Measurements from ENCODE around the gene ZNF750.

The ZNF750 gene

DNA sequence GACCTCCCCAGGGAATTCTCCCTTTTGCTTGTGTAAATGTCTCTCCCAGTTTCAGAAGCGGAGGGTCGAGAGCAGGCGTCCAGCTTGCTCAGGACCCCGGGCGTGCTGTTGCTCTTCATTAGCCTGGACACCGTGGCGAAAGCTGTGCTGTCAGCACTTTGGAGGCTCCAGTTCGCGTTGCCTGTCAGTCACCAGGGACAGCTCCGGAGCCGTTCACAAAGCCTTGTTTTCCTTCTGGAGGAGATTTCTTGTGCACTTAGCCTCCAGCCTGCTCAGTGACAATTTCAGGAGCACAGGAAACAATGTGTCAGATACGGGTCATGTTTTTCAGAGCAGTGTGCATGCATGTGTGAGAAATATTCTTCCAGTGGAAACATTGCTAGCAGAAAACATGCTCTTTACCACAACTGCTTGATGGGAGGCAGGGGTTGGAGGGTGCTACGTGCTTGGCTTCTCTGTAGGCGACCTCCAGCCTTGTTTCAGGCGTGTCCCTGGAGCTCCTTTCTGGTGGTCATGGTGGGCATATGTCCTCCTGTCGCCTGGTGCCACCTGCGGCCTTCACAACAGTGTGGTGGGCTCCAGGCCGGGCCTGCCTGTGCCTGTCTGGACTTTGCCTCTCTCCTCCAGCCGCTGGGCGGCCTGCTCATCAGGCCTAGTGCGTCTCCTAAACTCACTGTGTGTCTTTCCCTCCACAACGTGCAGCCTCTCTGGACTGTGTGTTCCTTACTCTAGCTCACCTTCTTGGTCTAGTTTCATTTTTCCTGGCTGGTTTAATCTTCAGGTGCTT, 29.0 kb downstream of the ZNF750 start:
- no peak for DNase-seq

DNA sequence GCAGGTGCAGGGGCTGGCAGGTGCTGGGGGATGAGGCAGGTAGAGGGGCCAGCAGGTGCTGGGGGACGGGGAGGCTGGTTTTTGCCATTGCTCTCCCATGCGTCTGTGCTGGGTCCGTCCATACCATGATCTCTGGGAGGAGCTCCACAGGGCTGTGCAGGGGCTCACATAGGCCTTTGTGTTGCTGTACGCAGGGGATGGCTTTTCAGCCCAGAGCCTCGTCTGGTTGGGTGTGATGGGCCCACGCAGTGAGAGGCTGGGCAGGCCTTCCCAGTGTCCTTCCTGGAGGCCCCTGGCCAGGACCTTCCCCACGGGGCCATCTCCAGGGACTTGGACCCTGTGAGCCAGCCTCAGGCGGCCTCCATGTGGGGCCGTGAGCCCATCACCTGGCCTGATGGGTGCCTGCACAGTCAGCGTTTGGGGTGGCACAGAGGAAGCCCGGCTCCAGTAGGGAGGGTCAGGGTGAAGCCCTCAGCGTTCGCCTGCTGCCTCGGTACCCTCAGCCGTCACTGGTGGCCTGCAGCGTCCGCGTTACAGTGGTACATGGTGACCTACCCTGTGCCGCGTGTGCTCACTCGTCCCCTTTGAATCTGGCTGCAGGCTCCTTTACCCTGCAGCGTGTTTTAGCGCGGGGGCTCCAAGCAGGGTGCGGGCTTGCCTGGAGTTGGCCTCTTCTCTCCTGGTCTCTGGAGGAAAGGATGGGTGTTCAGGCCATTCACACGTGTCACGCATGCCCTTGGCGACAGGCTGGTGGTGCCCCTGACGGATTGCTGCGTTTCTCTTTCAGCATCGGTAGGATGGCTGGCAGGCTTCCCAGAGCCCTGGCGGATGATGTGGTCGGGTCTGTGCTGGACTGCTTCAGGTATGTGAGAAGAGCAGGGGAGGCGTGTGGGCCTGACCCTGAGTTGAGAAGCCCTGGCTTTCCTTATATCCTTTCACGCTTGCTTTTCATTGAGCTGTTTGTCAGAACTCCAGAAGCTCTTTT, 30.6 kb downstream of the ZNF750 start:
- DNase-seq = no peak

DNA sequence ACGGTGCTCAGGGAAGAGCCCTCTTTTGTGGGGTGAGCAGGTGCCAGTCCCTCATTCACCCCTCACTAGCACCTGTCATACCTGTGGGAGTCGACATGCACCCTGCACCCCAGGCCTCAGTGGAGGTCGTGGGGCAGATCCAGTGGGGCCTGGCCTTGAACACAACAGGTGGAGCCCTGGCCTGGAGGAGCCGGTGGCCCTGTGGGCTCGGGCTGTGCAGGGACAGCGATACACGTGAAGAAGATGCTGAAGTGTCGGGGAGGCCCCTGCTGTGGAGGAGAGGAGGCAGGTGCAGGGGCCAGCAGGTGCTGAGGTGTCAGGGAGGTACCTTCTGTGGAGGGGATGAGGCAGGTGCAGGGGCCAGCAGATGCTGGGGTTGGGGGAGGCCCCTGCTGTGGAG, 31.8 kb downstream of the ZNF750 start:
- DNase-seq = no peak

DNA sequence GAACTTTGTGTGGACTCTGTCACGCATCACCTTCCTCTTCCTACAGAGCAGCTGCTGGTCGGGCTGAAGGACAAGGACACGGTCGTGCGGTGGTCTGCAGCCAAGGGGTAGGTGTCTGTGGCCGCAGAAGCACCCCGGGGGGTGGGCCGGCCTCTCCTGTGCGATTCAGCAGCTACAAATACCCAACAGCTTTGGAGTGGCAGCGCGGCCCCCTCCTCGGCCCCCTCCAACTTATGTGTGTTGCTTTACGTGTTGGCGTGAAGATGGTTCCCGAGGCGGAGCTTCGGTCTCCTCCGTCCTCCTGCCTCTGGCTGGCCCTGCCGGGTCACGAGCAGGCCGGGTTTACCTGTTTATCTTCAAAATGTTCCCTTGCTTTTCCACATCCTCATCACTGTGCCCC, 32.3 kb downstream of the ZNF750 start:
- no peak for DNase-seq

DNA sequence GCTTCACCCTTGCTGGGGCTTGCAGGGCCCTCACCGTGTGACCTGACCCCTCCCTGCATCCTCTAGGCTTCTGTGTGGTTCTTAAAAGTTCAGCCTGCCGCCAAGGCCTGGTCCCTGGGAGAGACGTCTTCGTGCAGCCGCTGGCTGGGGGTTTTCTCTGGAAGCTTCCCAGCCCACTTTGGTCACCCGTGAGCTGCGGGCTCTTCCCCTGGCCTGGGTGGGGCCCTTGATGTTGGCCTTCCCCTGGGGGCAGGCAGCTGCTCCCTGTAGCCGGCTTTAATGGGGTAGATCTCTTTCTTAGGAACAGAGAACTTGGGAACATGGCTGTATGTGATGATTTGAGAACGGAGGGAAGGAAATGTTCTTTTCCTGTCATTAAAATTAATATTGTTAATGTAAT, 32.7 kb downstream of the ZNF750 start:
- no peak for DNase-seq

DNA sequence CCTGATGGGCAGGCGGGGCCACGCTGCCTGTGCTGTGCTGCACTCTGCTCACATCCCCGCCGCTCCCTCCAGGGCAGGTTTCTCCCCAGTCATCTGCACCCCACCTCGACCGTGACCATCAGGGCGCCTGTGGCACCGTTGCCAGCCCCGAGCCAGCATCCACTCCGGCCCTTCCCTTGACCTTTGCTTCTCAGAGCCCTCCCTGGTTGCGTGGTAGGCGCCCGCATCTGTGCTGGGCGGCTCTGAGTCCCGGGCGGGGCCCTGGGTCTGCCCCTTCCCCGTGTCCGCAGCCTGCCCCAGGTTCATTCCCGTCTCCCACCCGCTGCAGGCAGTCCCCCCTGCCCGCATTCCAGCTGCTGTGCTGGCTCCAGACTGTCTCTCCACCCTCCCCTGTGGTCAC, 33.2 kb downstream of the ZNF750 start:
- no peak for DNase-seq

DNA sequence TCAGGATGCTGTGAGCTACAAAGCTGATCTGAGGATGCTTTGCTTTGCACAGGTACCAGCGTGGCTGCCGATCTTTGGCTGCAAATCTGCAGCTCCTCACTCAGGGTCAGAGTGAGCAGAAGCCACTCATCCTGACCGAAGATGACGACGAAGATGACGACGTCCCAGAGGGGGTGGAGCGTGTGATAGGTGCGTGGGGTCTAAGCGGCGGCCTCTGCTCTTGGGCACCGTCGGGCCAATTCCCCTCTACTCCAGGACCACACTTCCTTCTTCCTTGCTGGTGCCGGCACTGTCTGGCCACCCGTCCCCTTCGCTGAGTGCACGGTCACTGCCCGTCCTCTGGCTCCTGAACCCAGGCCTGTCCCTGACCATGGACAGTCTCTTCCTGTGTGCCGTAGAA, 34.0 kb downstream of the ZNF750 start:
- DNase-seq = no peak

DNA sequence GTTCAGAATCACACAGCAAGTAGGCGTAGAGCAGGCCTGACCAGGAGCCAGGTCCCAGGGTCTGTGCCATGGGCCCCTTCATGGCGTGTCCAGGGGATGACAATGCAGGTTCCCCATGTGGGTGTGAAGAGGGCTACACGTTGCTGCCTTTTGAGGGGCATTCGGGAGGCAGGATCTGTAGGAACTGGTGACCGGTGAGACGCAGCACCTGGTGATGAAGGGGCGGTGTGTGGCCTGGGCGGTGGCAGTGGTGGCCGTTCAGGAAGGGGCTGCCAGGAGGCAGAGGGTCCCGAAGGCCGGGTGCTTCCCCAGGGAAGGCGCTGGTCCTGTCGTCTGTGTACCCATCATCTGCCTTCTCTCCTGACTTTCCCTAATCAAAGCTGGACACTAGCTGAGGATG, 34.6 kb downstream of the ZNF750 start:
- DNase-seq = no peak

DNA sequence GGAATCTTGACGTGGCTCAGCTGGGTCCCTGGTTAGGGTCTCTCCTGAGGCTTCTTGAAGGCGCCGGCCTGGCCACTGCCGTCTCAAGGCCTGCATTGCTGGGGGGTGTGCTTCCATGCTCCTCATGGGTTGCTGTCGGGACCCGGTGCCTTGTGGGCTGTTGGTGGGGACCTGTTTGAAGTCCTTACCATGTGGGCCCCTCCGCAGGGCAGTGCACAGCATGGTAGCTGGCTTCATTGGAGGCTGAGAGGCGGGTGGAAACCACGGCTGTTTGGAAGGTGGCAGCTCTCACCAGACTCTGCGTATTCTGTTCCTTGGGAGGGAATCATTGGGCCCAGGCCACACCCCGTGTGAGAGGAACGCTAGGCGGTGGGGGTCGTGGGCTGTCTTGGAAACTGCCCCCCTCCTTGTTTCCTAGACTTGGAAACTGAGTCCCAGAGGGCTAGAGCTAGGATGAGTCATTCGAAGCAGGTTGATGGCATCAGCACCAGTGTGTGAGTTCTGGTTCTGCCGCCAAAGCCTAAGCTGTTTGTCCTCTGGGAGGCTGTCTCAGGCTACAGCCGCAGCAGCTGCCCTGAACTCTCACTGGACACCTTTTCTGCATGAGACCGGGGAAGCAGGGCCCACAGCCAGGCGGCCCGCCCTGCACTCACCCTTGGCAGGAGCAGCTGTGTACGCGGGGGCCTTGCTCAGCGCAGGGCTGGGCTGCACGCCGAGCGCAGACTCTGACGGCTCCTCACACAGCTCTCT, 35.2 kb downstream of the ZNF750 start:
- DNase-seq = no peak

DNA sequence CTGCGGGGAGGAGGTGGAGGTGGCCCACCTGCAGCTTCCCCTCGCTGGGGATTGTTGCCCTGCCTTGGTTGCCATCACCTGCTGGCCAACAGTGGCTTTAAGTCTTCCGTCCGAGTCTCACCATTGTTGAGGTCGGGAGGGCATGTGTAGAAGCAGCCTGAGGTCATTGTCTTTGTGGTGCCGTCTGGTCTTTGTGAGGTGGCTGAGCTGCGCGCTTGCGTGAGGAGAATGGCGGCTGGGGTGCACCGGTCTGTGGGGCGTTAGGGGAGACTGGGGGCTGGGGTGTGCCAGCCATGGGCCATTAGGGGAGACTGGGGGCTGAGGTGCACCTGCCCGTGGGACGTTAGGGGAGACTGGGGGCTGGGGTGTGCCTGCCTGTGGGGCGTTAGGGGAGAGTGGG, 36.2 kb downstream of the ZNF750 start:
- no peak for DNase-seq

DNA sequence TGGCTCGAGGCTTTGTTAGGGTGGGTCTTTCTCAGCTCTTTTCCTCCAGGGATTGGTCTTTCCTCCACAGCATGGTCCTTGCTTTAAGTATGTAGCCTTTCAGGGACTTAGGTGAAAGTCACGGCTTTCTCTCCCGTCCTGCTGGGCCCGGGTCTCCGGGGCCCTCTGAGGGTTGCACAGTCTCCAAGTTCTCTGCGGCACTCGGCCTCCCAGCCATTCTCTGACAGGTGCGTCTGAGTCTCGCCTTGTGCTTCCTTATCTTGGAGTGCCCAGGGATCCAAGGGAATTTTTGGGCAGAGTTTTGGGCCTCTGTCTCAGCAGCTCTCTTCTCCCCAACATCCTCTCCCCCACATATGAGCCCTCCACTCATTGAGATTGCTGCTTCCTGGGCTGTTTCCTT, 36.6 kb downstream of the ZNF750 start:
- no peak for DNase-seq

DNA sequence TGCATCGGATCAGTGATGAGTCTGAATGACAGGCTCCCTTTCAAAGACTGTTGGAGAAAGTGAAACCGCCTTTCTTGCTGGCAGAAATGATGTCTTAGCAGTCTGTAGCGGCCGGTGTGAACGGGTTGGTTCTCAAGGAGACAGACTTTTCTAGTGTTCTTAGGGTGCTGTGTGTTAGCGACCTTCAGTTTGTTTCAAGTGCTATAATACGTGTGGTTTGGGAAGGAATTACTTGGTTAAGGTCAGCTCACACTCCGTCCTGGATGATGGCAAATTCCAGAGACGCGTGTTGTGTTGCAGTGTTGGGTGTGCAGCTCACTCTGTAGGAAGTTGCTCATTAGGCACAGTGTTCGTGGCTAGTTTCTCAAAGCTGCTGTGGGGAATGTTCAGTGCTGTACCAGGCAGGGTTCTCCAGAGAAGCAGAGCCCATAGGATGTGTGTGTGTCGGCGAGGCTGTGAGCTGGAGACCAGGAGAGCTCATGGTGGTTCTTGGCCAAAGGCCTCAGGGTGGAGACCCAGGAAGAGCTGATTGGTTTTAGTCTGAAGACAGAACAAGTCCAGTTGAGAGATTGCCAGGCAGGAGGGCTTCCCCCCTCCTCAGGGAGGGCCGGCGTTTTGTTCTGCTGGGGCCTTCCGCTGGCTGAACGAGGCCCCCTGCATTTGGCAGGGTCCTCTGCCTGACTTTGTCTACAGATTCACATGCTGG, 37.6 kb downstream of the ZNF750 start:
- no peak for DNase-seq

DNA sequence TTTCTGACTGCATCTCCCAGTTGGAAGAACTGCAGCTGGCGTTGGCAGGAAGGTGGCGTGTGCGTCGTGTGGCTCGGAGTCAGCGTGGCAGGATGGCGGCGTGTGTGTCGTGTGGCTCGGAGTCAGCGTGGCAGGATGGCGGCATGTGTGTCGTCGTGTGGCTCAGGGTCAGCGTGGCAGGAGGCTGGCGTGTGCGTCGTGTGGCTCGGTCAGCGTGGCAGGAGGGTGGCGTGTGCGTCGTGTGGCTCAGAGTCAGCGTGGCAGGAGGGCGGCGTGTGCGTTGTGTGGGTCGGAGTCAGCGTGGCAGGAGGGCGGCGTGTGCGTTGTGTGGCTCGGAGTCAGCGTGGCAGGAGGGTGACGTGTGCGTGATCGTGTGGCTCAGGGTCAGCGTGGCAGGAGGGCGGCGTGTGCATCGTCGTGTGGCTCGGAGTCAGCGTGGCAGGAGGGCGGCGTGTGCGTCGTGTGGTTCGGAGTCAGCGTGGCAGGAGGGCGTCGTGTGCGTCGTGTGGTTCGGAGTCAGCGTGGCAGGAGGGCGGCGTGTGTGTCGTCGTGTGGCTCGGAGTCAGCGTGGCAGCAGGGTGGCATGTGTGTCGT, 38.3 kb downstream of the ZNF750 start:
- DNase-seq = no peak

DNA sequence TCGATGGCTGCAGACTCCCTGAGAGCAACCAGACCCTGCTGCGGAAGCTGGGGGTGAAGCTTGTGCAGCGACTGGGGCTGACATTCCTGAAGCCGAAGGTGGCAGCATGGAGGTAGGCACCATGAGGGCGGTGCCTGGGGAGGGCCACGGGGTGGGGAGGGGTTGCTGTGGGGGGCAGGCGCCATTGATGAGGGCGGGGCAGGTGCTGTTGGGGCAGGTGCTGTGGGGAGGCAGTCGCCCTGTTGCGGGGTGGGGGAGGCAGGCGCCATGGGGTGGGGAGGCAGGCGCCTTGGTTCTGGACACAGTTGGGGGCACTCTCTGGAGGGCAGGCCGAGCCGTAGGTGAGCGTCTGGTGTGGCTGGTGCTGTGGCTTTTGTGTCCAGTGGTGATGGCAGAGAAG, 38.9 kb downstream of the ZNF750 start:
- no peak for DNase-seq

DNA sequence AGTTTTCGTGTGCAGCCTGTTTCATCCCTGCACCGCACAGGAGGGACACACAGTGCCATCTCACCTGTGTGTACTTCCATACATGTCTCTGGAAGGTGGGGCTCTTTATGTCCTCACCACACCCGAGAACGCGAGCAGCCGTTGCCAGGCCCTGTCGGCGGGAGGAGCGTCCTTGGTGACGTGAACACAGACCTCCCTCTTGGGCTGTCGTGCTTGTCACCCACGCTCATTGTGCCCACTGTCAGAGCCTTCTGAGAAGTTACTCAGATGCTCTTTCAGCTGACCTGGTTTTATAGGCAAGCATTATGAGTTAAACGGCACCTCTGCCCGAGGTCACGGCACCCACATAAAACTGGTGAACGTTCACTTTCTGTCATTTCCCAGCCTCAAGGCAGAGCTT, 40.2 kb downstream of the ZNF750 start:
- no peak for DNase-seq

DNA sequence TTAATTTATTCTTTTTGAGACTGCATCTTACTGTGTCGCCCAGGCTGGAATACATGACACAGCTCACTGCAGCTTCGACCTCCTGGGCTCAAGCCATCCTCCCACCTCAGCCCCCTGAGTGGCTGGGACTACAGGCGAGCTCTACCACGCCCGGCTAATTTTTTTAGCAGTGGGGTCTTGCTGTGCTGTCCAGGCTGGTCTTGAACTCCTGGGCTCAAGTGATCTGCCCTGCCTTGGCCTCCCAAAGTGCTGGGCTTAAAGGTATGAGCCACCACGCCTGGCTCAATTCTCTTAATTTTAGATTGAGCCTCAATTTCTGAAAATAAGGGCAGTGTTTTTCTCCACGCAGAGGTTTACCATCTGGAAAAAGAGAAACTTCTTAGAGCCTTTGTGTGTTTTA, 41.1 kb downstream of the ZNF750 start:
- DNase-seq = no peak

DNA sequence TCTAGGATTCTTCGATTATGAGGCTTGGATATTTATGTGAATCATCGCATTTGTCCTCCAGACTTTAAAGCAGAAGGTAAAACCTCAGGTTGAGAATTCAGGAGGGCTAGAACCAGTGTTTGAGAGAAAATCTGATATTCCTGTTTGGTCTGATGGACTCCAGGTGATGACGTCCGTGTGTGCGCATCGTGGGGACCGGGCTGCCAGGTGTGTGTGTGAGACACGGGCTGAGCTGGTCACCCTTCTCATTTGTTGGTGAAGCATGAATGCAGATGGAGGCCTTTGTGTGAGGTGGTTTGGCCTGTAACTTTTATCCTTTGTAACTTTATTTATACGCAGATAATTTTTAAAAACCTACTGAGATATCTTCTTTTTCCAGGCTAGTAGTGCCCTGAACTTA, 42.8 kb downstream of the ZNF750 start:
- no peak for DNase-seq

DNA sequence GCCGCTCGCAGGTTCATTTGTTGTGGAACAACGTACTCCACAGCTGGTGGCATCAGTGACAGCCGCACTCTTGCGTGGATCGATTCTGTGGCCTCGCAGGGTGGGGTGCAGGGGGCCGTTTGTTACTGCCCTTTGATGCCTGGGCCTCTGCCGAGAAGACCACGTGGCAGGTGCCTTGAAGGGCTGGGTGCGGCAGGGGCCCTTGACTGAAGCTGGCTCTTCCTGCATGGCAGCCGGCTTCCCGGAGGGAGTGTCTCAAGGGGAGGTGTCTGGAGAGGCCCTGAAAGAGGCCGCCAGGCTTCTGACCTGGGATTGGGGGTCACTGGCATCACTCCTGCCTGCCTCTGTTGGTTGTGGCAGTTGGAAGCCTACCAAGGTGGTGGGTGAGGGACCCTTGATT, 44.2 kb downstream of the ZNF750 start:
- DNase-seq = no peak

DNA sequence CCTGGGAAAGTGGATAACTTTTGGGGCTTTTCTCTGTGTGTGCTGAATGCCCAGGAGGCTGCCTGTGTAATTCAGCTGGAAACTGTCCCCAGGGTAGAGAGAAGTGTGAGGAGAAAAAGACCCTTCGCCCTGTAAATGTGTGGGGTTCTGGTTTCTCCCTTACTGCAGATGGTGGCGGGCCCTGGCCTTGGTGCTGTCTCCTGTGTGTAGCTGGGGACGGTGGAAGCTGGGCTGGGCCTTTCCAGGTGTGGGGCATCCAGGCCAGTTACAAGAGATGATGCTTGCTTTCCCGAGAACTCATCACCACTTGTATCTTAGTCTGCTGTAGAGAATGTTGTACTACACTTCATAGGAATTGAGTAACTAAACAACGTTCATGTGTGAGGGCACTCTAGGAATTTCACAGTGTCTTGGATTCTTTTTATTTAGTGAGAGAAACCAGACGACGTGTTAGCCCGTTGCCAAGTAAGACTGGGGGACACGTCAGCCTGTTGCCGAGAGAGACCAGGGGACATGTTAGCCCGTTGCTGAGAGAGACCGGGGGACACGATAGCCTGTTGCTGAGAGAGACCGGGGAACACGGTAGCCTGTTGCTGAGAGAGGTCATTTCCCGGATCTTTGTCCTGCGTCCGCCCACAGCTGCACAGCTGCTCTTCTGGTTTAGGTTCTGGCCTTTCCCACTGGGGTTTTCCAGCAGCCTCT, 44.9 kb downstream of the ZNF750 start:
- no peak for DNase-seq

DNA sequence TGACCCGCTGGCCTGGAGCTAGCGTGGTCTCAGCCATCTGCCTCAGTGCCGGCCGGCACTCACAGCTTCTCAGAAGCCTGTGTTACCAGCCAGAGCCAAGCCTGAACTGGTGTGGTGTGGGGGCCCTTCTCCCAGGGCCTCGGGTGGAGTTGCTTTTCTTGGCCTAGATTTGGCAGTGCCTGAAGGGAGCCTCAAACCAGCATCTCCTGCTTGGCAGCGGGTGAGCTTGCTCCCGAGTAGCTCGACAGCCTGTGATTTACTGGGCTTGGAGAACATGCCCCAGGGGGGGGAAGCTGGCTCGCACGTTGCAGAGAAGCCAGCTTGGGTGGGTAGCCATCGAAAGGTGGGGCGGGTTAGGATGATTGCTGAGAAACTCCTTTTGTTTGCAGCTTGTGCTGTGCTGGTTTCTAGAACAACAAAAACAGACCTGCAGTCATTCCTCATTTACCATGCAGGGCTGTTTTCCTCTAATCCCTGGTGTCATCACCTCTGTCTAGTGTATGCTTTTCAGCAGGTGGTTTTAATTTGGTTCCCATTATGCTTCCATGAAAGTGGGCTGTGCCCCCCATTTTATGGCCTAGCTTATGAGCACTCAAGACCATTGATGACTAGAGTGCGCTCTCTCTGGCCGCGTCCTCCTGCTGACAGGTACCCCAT, 45.7 kb downstream of the ZNF750 start:
- no peak for DNase-seq

DNA sequence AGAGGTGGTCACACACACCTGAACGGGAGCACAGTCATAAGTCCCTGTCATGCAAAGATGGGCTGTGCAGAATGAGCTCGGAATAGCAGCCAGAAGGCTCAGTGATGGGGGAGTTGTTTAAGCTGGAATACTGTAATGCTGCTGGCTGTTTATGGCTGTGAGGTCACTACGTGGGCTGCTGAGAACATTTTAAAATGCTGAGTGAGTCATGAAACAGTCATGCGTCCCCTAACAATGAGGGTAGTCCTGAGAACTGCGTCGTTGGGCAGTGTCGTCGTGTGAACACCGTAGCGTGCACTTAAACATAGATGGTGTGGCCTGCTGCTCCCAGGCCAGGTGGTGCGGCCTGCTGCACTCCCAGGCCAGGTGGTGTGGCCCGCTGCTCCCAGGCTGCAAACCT, 48.3 kb downstream of the ZNF750 start:
- DNase-seq = no peak
